Coronary artery (tissue), 2 donors: Measurements from ENCODE around the gene PKD1.

ENCODE experiments used
- DNase-seq: peaks from one replicate; pipeline ENCODE4 v3.0.0-alpha.2; 2017; ENCODE audit warnings: low spot score
- H3K27ac ChIP-seq, 2 donors: fragments of 200-600 bp; sonication (generic); one replicate each; pipeline ENCODE4 v1.5.1; 2016 to 2019
- H3K4me3 ChIP-seq: fragments of 200-600 bp; sonication (generic); 2 replicates; pipeline ENCODE4 v1.5.1; 2016; ENCODE audit warnings: mild to moderate bottlenecking, moderate library complexity
- TF ChIP-seq, protein P1 (sequence below): fragments of 200-600 bp; sonication (generic); IDR thresholded peaks from one replicate; pipeline ENCODE4 v1.5.1; 2019; ENCODE audit warnings: antibody characterized with exemption

PKD1 gene

DNA sequence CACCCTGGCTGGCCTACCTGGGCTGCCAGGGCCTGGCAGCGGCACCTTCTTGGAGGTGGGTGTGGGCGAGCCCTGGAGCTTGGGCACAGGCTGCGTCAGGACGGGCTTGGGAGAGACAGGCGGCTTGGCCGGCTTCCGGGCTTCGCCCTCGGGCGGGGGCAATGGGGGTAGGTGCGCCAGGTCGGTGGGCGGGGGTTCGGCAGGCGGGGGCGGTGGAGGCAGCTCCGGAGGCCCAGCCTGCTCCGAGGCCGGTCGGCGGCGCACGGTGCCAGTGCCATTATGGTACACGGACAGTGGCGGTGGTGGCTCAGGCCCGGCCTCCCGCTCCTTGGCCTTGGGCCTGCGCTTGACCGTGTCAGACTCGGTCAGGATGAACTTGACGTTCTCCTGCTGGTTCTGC lies 43.9 kb upstream of the PKD1 start:
- TF ChIP-seq, protein P1, sequence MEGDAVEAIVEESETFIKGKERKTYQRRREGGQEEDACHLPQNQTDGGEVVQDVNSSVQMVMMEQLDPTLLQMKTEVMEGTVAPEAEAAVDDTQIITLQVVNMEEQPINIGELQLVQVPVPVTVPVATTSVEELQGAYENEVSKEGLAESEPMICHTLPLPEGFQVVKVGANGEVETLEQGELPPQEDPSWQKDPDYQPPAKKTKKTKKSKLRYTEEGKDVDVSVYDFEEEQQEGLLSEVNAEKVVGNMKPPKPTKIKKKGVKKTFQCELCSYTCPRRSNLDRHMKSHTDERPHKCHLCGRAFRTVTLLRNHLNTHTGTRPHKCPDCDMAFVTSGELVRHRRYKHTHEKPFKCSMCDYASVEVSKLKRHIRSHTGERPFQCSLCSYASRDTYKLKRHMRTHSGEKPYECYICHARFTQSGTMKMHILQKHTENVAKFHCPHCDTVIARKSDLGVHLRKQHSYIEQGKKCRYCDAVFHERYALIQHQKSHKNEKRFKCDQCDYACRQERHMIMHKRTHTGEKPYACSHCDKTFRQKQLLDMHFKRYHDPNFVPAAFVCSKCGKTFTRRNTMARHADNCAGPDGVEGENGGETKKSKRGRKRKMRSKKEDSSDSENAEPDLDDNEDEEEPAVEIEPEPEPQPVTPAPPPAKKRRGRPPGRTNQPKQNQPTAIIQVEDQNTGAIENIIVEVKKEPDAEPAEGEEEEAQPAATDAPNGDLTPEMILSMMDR, result no peak
- H3K27ac ChIP-seq, result no peak overlapping the region
- no peak overlapping the region for H3K4me3 ChIP-seq
- no peak for DNase-seq

DNA sequence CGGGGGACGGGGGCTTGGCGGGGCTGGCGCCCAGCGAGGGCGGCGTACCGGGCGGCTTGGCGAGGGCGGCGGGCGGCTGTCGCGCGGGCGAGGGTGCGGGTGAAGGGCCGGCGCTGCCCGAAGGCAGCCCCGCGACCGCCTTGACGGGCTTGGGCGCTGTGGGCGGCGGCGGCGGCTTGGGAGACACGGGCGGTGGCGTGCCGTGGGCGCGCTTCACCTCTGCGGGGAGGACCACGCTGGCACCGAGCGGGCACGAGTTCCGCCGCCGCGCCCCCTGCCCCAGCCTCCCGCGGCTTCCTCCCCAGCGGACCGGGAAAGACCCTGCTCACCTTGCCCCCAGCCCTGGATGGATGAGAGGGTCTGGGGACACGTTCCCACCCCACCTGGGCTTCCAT lies 43.4 kb upstream of the PKD1 start:
- Histone ChIP-seq H3K27ac (no peak overlapping the region), H3K4me3 (no peak overlapping the region)
- DNase-seq, result no peak
- TF ChIP-seq, protein P1, result no peak

DNA sequence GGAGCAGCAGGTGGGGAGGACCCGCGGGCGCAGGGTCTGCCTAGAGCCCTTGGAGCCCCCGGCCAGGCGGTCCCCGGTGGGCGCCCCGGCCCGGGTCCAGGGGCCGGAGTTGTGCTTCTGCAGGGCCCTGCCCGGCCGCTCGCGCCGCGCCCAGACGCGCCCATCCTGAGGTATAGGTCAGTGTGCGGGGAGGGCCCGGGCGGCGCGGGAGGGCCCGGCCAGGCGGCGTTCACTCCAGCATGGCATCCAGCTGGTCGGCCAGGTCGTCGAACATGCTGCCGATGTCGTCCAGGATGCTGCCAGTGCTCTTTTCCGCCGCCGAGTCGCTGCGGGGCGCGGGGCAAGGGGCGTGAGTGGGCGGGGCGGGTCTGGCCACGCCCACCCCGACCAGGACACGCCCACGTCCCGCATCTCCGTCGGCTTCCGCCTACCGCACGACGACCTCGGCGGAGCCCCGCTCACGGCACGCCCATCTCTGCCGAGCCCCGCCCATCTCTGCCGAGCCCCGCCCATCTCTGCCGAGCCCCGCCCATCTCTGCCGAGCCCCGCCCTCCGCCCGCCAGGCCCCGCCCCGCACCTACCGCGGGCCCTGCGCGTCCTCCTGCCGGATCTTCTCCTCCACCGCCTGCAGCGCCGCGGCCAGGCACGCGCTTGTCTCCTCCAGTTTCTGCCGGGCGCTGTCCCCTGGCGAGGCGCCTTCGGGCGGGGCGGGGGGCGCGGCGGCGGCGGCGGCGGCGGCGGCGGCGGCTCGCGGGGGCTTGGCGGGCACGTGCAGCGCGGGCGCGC lies 42.8 kb upstream of the PKD1 start:
- Histone ChIP-seq H3K27ac (no peak overlapping the region), H3K4me3 (no peak overlapping the region)
- TF ChIP-seq, protein P1, result no peak
- DNase-seq, result no peak

DNA sequence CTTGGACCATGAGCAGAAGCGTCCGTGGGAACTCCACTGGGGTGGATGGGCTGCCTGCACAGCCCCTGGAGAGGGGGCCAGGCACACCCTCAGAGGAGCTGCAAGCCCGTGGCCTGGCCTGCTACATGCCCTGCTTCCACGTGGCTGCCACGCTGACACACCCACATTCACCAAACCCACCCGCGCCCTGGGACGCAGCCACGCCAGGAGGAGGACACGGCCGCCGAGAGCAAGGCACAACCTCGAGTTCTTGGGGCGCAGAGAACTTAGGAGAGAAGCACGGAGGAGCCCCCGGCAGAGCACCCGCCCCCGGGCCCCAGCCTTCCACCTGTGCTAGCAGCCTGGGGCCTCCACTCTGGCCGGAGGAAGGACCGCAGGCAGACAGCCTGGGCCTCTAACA lies 41.9 kb upstream of the PKD1 start:
- no peak overlapping the region for H3K4me3 ChIP-seq
- no peak overlapping the region for H3K27ac ChIP-seq
- no peak for DNase-seq
- TF ChIP-seq, protein P1, result no peak

DNA sequence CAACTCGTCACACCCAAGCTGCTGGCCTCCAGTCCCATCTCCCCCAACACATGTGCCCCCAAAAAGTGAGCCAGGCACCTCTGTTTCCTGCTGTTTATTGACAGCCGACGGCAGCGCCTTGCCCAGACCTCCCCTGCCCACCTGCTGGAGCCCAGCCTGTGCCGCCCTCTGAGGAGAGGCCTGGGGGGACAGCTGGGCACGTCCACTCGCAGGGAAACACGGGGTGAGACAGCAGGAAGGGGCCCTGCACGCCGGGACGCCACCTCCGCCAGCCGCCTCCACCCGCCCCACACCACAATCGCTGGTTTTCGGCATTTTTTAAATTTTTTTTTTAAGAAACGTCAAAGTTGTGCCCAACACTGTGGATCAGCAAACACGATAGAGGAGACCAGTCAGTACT lies 41.4 kb upstream of the PKD1 start:
- DNase-seq, result no peak
- TF ChIP-seq, protein P1, result no peak
- no peak overlapping the region for H3K4me3 ChIP-seq
- no peak overlapping the region for H3K27ac ChIP-seq

DNA sequence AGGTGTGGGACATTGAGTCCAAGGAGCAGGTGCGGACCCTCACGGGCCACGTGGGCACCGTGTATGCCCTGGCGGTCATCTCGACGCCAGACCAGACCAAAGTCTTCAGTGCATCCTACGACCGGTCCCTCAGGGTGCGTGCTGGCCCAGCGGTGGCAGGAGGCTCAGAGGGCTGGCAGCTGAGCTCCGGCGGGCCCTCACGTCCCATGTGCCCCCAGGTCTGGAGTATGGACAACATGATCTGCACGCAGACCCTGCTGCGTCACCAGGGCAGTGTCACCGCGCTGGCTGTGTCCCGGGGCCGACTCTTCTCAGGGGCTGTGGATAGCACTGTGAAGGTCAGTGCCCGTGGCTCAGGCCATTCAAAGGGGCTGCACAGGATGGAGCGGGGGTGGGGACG lies 40.3 kb upstream of the PKD1 start:
- no peak overlapping the region for H3K4me3 ChIP-seq
- no peak for DNase-seq
- TF ChIP-seq, protein P1, result no peak
- no peak overlapping the region for H3K27ac ChIP-seq

DNA sequence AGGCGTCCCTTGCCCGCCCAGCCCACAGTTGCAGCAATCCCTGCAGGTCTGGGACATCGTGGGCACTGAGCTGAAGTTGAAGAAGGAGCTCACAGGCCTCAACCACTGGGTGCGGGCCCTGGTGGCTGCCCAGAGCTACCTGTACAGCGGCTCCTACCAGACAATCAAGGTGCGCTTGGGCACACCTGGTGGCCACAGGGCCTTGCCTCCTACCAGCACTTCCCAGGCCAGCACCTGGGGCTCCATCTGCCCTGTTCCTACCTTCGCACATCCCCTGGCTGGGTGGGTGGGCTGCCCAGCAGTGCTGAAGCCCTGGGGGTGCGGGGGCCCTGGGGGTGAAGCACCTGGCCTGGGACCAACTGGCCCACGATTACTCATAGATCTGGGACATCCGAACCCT lies 39.8 kb upstream of the PKD1 start:
- TF ChIP-seq, protein P1, result no peak
- Histone ChIP-seq H3K4me3 (no peak overlapping the region), H3K27ac (no peak overlapping the region)
- DNase-seq, result no peak
